Spleen (tissue), 11 donors: ENCODE results near the gene AKNA. TPM values are rescaled to one million over a fixed set of nuclear protein-coding genes. Genes with fewer than 3 reads are reported as not detected.
A peak's percentile ranks its signal among the peaks of the same experiment; 100 is the strongest.

ENCODE experiments used
- DNase-seq: peaks from one replicate; pipeline ENCODE4 v3.0.0-alpha.2; 2020
- H3K27ac ChIP-seq, 8 donors: fragments of 200-600 bp; sonication (generic) in 7 of 8; 1 replicate in 4 of 8; 2 replicates in 4 of 8; pipeline versions ENCODE4 v1.5.0 to v1.8.0; 2016 to 2021; ENCODE audit warnings: inconsistent platforms in 4 of 8, mild to moderate bottlenecking in 4 of 8, moderate library complexity in 1 of 8
- H3K27me3 ChIP-seq, 7 donors: fragments of 200-600 bp; sonication (generic) in 6 of 7; replicated peaks in 1 of 7; 1 replicate in 4 of 7; 2 replicates in 3 of 7; pipeline versions ENCODE4 v1.5.0 to v1.8.0; 2016 to 2021; ENCODE audit warnings: inconsistent platforms in 3 of 7, mild to moderate bottlenecking in 1 of 7
- H3K36me3 ChIP-seq, 6 donors: fragments of 200-600 bp; sonication (generic) in 5 of 6; 1 replicate in 4 of 6; 2 replicates in 2 of 6; pipeline versions ENCODE4 v1.5.0 to v1.8.0; 2016 to 2021; ENCODE audit warnings: inconsistent platforms in 2 of 6
- H3K4me1 ChIP-seq, 6 donors: fragments of 200-600 bp; sonication (generic) in 5 of 6; 1 replicate in 3 of 6; 2 replicates in 3 of 6; pipeline versions ENCODE4 v1.5.0 to v1.8.0; 2016 to 2021; ENCODE audit warnings: inconsistent platforms in 3 of 6
- H3K4me3 ChIP-seq, 8 donors: fragments of 200-600 bp; sonication (generic) in 7 of 8; 1 replicate in 4 of 8; 2 replicates in 4 of 8; pipeline versions ENCODE4 v1.5.0 to v1.8.0; 2016 to 2021; ENCODE audit warnings: inconsistent platforms in 4 of 8, mild to moderate bottlenecking in 4 of 8, moderate library complexity in 2 of 8
- H3K9me3 ChIP-seq, 8 donors: fragments of 200-600 bp; sonication (generic) in 7 of 8; 1 replicate in 4 of 8; 2 replicates in 4 of 8; pipeline versions ENCODE4 v1.5.0 to v1.8.0; 2016 to 2021; ENCODE audit warnings: inconsistent platforms in 4 of 8
- CTCF ChIP-seq, 11 experiments: fragments of 200-600 bp in 7 of 11; fragments of 450-650 bp in 4 of 11; sonication (generic) in 4 of 11; IDR thresholded peaks in 8 of 11; conservative IDR thresholded peaks in 3 of 11; 1 replicate in 7 of 11; 2 replicates in 4 of 11; pipeline versions ENCODE4 v1.4.0 to v1.8.0; 2016 to 2021; ENCODE audit warnings: antibody characterized with exemption in 11 of 11, inconsistent platforms in 4 of 11, mild to moderate bottlenecking in 1 of 11
- POLR2A ChIP-seq, 3 donors: fragments of 450-650 bp; IDR thresholded peaks; one replicate each; pipeline ENCODE4 v1.5.1; 2017; ENCODE audit warnings: antibody characterized with exemption in 3 of 3, mild to moderate bottlenecking in 1 of 3
- POLR2AphosphoS5 ChIP-seq, 3 donors: sonication (generic); formaldehyde crosslinking; IDR thresholded peaks; one replicate each; pipeline ENCODE4 v1.5.1; 2017; ENCODE audit warnings: antibody characterized with exemption in 3 of 3
- WGBS, 5 donors: extraction: QIAGEN DNeasy Blood & Tissue Kit in 3 of 5; methylation state at CpG; one replicate each; pipeline versions ENCODE4 v1.1.5 to v1.1.7; 2013 to 2018; 5-methylcytosine and 5-hydroxymethylcytosine counted together
- intact Hi-C: fragments of 100-400 bp; cut with DNase I; formaldehyde crosslinking; loops from one replicate; pipeline ENCODE4 v1.15.0; 2023; ENCODE audit warnings: low total_unique reads
- polyA plus RNA-seq, 3 donors: library from polyadenylated mRNA; stranded (reverse); fragments of 200-250 nt; gene quantifications; one replicate each; pipeline ENCODE4 v1.2.1, GENCODE V29; 2013
- total RNA-seq, 7 donors: library from RNA; depleted of rRNA in 3 of 7; stranded (reverse); fragments of >200 nt in 3 of 7; fragmentation: NEBNext Ultra II Directional in 4 of 7; extraction: Animal tissue kit (Norgen Biotek cat#: 25700) in 4 of 7; gene quantifications; one replicate each; pipeline versions ENCODE4 v1.1.0 to v1.2.1, GENCODE V29; 2016 to 2021
- donor health status: healthy with polysubstance abuse.
- donor health status: DM: no; HTN: no; CAD: no; lungs with moderate emphysema.
- donor health status: DM: no; HTN: no; CAD: no.
- donor health status: Bipolar disorder and iron deficiency.
- donor health status: healthy.
- donor health status: DM: no; HTN: no; CAD: no.
- donor health status: DM: yes; HTN: yes; CAD: no.

The AKNA gene
- total and polyA plus RNA-seq, 10 donors = 92.9 to 324 (median 216) TPM

- intact Hi-C loops = no loop called here
- H3K4me3 ChIP-seq = peak overlapping the region in 1 of 8 donors; percentile 27
- DNase-seq = peak; percentile 16
- TF ChIP-seq CTCF (IDR thresholded peaks at IDR 0.05 in 8 of 11, conservative IDR thresholded peaks at IDR 0.05 in 3 of 11) (no peak), POLR2AphosphoS5 (IDR thresholded peaks at IDR 0.05) (no peak), POLR2A (IDR thresholded peaks at IDR 0.05) (no peak)
- H3K36me3 ChIP-seq = no peaks in the 10 kb centered on the region
- WGBS, 5 donors = 49 to 84% (median 65%) methylated on average over 8 of the region's 8 CpGs
- peak overlapping the region in 5 of 8 donors; percentile 11 to 80 (median 74) for H3K27ac ChIP-seq
- peaks cover 0 to 26% (median 0%) of the 10 kb centered on the region in 6 donors for H3K4me1 ChIP-seq
- H3K9me3 ChIP-seq = peaks cover 0 to 3% (median 0%) of the 10 kb centered on the region in 8 donors
- H3K27me3 ChIP-seq = peaks cover 0 to 25% (median 0%) of the 10 kb centered on the region in 7 donors
Observed at GRCh38 chr9:114317665-114318357, 70.0 kb downstream of the AKNA start.

GRCh38 chr9:114316605-114317230 lies 71.1 kb downstream of the AKNA start:
- Histone ChIP-seq H3K36me3 (no peaks in the 10 kb centered on the region), H3K4me3 (no peak overlapping the region), H3K27me3 (peaks cover 0 to 21% (median 0%) of the 10 kb centered on the region in 7 donors), H3K4me1 (peaks cover 0 to 26% (median 0%) of the 10 kb centered on the region in 6 donors), H3K9me3 (peaks cover 0 to 3% (median 0%) of the 10 kb centered on the region in 8 donors), H3K27ac (peak overlapping the region in 3 of 8 donors; percentile 40 to 80 (median 75))
- intact Hi-C loops = no loop called here
- WGBS, 5 donors = 78 to 89% (median 83%) methylated on average over 10 of the region's 10 CpGs
- no peak for DNase-seq
- TF ChIP-seq POLR2A (IDR thresholded peaks at IDR 0.05) (no peak), CTCF (IDR thresholded peaks at IDR 0.05 in 8 of 11, conservative IDR thresholded peaks at IDR 0.05 in 3 of 11) (no peak), POLR2AphosphoS5 (IDR thresholded peaks at IDR 0.05) (no peak)

GRCh38 chr9:114315723-114316363 lies 71.9 kb downstream of the AKNA start:
- peaks cover 0 to 26% (median 0%) of the 10 kb centered on the region in 6 donors for H3K4me1 ChIP-seq
- WGBS, 5 donors = 55 to 85% (median 68%) methylated on average over 8 of the region's 8 CpGs
- no peaks in the 10 kb centered on the region for H3K36me3 ChIP-seq
- no peak for TF ChIP-seq POLR2A (IDR thresholded peaks at IDR 0.05)
- peak in 1 of 3 donors; percentile 18 for TF ChIP-seq POLR2AphosphoS5 (IDR thresholded peaks at IDR 0.05)
- TF ChIP-seq CTCF (IDR thresholded peaks at IDR 0.05 in 8 of 11, conservative IDR thresholded peaks at IDR 0.05 in 3 of 11) = no peak
- H3K27me3 ChIP-seq = peaks cover 0 to 12% (median 0%) of the 10 kb centered on the region in 7 donors
- DNase-seq = peak; percentile 50
- no peak overlapping the region for H3K4me3 ChIP-seq
- intact Hi-C loops = no loop called here
- H3K9me3 ChIP-seq = peaks cover 0 to 3% (median 0%) of the 10 kb centered on the region in 8 donors
- H3K27ac ChIP-seq = peak overlapping the region in 3 of 8 donors; percentile 40 to 80 (median 75)
